Activated naive CD4-positive, alpha-beta T cell treated with anti-CD3 and anti-CD28 coated beads, Interleukin-2, amount 50 U/mL, for 72 hours (primary cell): ENCODE measurements around the gene RPL29. TPM values are rescaled to one million over a fixed set of nuclear protein-coding genes. Genes with fewer than 3 reads are reported as not detected.
A peak's percentile ranks its signal among the peaks of the same experiment; 100 is the strongest.

ENCODE experiments used
- ATAC-seq, 2 donors: fragments of 150-1000 bp; cut with Tn5 transposase; 2 replicates each; pipeline ENCODE4 v1.10.0; 2021; ENCODE audit warnings: mild to moderate bottlenecking in 2 of 2, moderate library complexity in 2 of 2
- DNase-seq, 2 donors: peaks; one replicate each; pipeline ENCODE4 v3.0.0; 2021 to 2022; ENCODE audit warnings: low spot score in 2 of 2
- H3K27ac Mint-ChIP-seq, 2 donors: one replicate each; pipeline ENCODE4 v1.8.0; 2022; ENCODE audit warnings: mild to moderate bottlenecking in 2 of 2, mixed read lengths in 2 of 2
- H3K36me3 Mint-ChIP-seq, 2 donors: one replicate each; pipeline ENCODE4 v1.8.0; 2022; ENCODE audit warnings: mixed read lengths in 2 of 2
- H3K9me3 Mint-ChIP-seq, 2 donors: one replicate each; pipeline ENCODE4 v1.8.0; 2022; ENCODE audit warnings: mixed read lengths in 2 of 2
- total RNA-seq, 2 donors: library from RNA; stranded (reverse); gene quantifications; one replicate each; pipeline ENCODE4 v1.2.3, GENCODE V29; 2022

RPL29 gene
- total RNA-seq, 2 donors from 2014 or later, result 1,489 to 1,761 TPM

GRCh38 chr3:52030714-52031310, 35.1 kb upstream of the RPL29 start:
- no peak overlapping the region for H3K27ac Mint-ChIP-seq

GRCh38 chr3:52029535-52029934, 33.8 kb upstream of the RPL29 start:
- DNase-seq (no peak), ATAC-seq (no peak)
- Mint-ChIP-seq H3K9me3 (no peaks in the 10 kb centered on the region), H3K27ac (no peak overlapping the region), H3K36me3 (no peaks in the 10 kb centered on the region)

More at GRCh38 chr3:52030714-52031310, 35.1 kb upstream of the RPL29 start:
- no peak for ATAC-seq
- Mint-ChIP-seq H3K36me3 (no peaks in the 10 kb centered on the region), H3K9me3 (no peaks in the 10 kb centered on the region)
- DNase-seq, result no peak

- H3K36me3 Mint-ChIP-seq, result no peaks in the 10 kb centered on the region
- no peak for DNase-seq
- no peak for ATAC-seq
- no peaks in the 10 kb centered on the region for H3K9me3 Mint-ChIP-seq
- H3K27ac Mint-ChIP-seq, result no peak overlapping the region
Measured at GRCh38 chr3:52029053-52029452, 33.4 kb upstream of the RPL29 start.

GRCh38 chr3:52028572-52028971, 32.9 kb upstream of the RPL29 start:
- Mint-ChIP-seq H3K36me3 (no peaks in the 10 kb centered on the region), H3K9me3 (no peaks in the 10 kb centered on the region), H3K27ac (no peak overlapping the region)
- DNase-seq (no peak), ATAC-seq (no peak)

GRCh38 chr3:52026041-52026440, 30.3 kb upstream of the RPL29 start:
- Mint-ChIP-seq H3K36me3 (no peaks in the 10 kb centered on the region), H3K9me3 (no peaks in the 10 kb centered on the region), H3K27ac (peak overlapping the region in 1 of 2 donors; percentile 37)
- DNase-seq (no peak), ATAC-seq (no peak)

GRCh38 chr3:52025453-52025852, 29.8 kb upstream of the RPL29 start:
- H3K9me3 Mint-ChIP-seq, result no peaks in the 10 kb centered on the region
- H3K27ac Mint-ChIP-seq, result no peak overlapping the region
- no peaks in the 10 kb centered on the region for H3K36me3 Mint-ChIP-seq
- DNase-seq (no peak), ATAC-seq (no peak)

GRCh38 chr3:52024765-52025452, 29.2 kb upstream of the RPL29 start:
- Mint-ChIP-seq H3K9me3 (no peaks in the 10 kb centered on the region), H3K36me3 (no peaks in the 10 kb centered on the region), H3K27ac (peak overlapping the region in 1 of 2 donors; percentile 35)
- no peak for ATAC-seq
- DNase-seq, result no peak

- peak overlapping the region in 1 of 2 donors; percentile 35 for H3K27ac Mint-ChIP-seq
- no peaks in the 10 kb centered on the region for H3K9me3 Mint-ChIP-seq
- ATAC-seq (no peak), DNase-seq (no peak)
- no peaks in the 10 kb centered on the region for H3K36me3 Mint-ChIP-seq
Measured at GRCh38 chr3:52023860-52024764, 28.4 kb upstream of the RPL29 start.

GRCh38 chr3:52023101-52023770, 27.5 kb upstream of the RPL29 start:
- DNase-seq (no peak), ATAC-seq (no peak)
- Mint-ChIP-seq H3K27ac (no peak overlapping the region), H3K9me3 (no peaks in the 10 kb centered on the region), H3K36me3 (no peaks in the 10 kb centered on the region)

- ATAC-seq (no peak), DNase-seq (no peak)
- Mint-ChIP-seq H3K36me3 (no peaks in the 10 kb centered on the region), H3K9me3 (no peaks in the 10 kb centered on the region), H3K27ac (no peak overlapping the region)
Measured at GRCh38 chr3:52022323-52023100, 26.8 kb upstream of the RPL29 start.

- no peaks in the 10 kb centered on the region for H3K9me3 Mint-ChIP-seq
- H3K27ac Mint-ChIP-seq, result peak overlapping the region in 1 of 2 donors; percentile 34
- DNase-seq (no peak), ATAC-seq (no peak)
- no peaks in the 10 kb centered on the region for H3K36me3 Mint-ChIP-seq
Measured at GRCh38 chr3:52021489-52022268, 26.0 kb upstream of the RPL29 start.

- Mint-ChIP-seq H3K36me3 (no peaks in the 10 kb centered on the region), H3K9me3 (no peaks in the 10 kb centered on the region), H3K27ac (no peak overlapping the region)
- no peak for DNase-seq
- no peak for ATAC-seq
Measured at GRCh38 chr3:52020796-52021195, 25.1 kb upstream of the RPL29 start.

- DNase-seq, result no peak
- ATAC-seq, result no peak
- H3K27ac Mint-ChIP-seq, result peak overlapping the region in 1 of 2 donors; percentile 55
- H3K36me3 Mint-ChIP-seq, result no peaks in the 10 kb centered on the region
- H3K9me3 Mint-ChIP-seq, result no peaks in the 10 kb centered on the region
Measured at GRCh38 chr3:52019352-52020080, 23.8 kb upstream of the RPL29 start.

GRCh38 chr3:52018319-52019000, 22.8 kb upstream of the RPL29 start:
- no peak for DNase-seq
- Mint-ChIP-seq H3K36me3 (no peaks in the 10 kb centered on the region), H3K9me3 (no peaks in the 10 kb centered on the region), H3K27ac (no peak overlapping the region)
- no peak for ATAC-seq
